K562 (cell line): Measurements from ENCODE around the gene PRRG4. TPM values are rescaled to one million over a fixed set of nuclear protein-coding genes. Genes with fewer than 3 reads are reported as not detected.

Experiments
- ATAC-seq: fragments of 200-7000 bp; cut with Tn5 transposase; 3 replicates; pipeline ENCODE4 v1.9.1; 2020; ENCODE audit warnings: moderate library complexity
- BruUV-seq: library from RNA; stranded (reverse); fragments of 400-500 nt; replicated peaks from 2 replicates; lab custom pipeline; 2021; lab: Mats Ljungman, UMichigan
- CTCF ChIA-PET: fragments of 300-600 bp; formaldehyde crosslinking; extraction: SDS; loops from one replicate; lab custom pipeline; 2021; ENCODE audit warnings: low intra/inter-chr PET ratio; lab: Yijun Ruan, JAX
- POLR2A ChIA-PET: fragments of 300-600, 350-650 bp; sonication (Branson Sonifier 250); formaldehyde crosslinking; extraction: SDS; loops from one replicate; lab custom pipeline; 2021; ENCODE audit warnings: antibody characterized with exemption, inconsistent platforms; lab: Yijun Ruan, JAX
- DNase-seq, 4 experiments: peaks; one replicate each; pipeline versions ENCODE4 v3.0.0 to v3.0.0-alpha.2; 2011 to 2018; ENCODE audit warnings: low spot score in 3 of 4, mixed read lengths in 3 of 4; ENCODE audit errors: extremely low read depth in 1 of 4
- FAIRE-seq: peaks from 2 replicates; lab custom pipeline; 2011; peaks lifted over from hg19 to GRCh38; lab: Jason Lieb, UNC
- H2AFZ ChIP-seq: 2 replicates; pipeline ENCODE4 v1.6.0; 2011; ENCODE audit warnings: low read depth, low read length, control low read depth, inconsistent platforms
- H3K27ac ChIP-seq: fragments of 200-600 bp; 3 replicates; pipeline ENCODE4 v1.8.0; 2011; ENCODE audit warnings: low read depth, mild to moderate bottlenecking, control low read depth, inconsistent platforms, low read length, moderate library complexity, mixed read lengths; ENCODE audit errors: extremely low read depth
- H3K27me3 ChIP-seq, 2 experiments: fragments of 300-600 bp in 1 of 2; 2 replicates in 1 of 2; 3 replicates in 1 of 2; pipeline versions ENCODE4 v1.6.0 to v1.8.0; 2011; ENCODE audit warnings: inconsistent platforms in 2 of 2, low read length in 2 of 2, mild to moderate bottlenecking in 1 of 2, mixed read lengths in 1 of 2, moderate library complexity in 1 of 2; ENCODE audit not compliant: control insufficient read depth in 2 of 2, insufficient read depth in 2 of 2
- H3K36me3 ChIP-seq: fragments of 300-600 bp; 3 replicates; pipeline ENCODE4 v1.8.0; 2011; ENCODE audit warnings: mild to moderate bottlenecking, low read length, inconsistent platforms; ENCODE audit not compliant: control insufficient read depth, insufficient read depth
- H3K4me1 ChIP-seq, 2 experiments: fragments of 200-600 bp in 1 of 2; replicated peaks in 1 of 2; 2 replicates in 1 of 2; 3 replicates in 1 of 2; pipeline versions ENCODE4 v1.5.1 to v1.8.0; 2011; ENCODE audit warnings: inconsistent platforms in 2 of 2, low read length in 2 of 2, mild to moderate bottlenecking in 1 of 2, mixed read lengths in 1 of 2, moderate library complexity in 1 of 2; ENCODE audit not compliant: control insufficient read depth in 2 of 2, insufficient read depth in 2 of 2
- H3K4me2 ChIP-seq: 2 replicates; pipeline ENCODE4 v1.6.1; 2011; ENCODE audit warnings: low read length, control low read depth, inconsistent platforms, mixed read lengths; ENCODE audit not compliant: insufficient read depth
- H3K4me3 ChIP-seq: fragments of 200-600 bp; sonication (generic), shearing (Covaris generic); 2 replicates; pipeline ENCODE4 v1.5.1; 2016; ENCODE audit warnings: control low read depth, inconsistent platforms
- H3K79me2 ChIP-seq: fragments of 200-600 bp; 3 replicates; pipeline ENCODE4 v1.8.0; 2011; ENCODE audit warnings: low read length, inconsistent platforms; ENCODE audit not compliant: control insufficient read depth, insufficient read depth
- H3K9ac ChIP-seq, 2 experiments: 2 replicates each; pipeline versions ENCODE4 v1.6.0 to v1.6.1; 2011; ENCODE audit warnings: low read depth in 2 of 2, low read length in 2 of 2, control low read depth in 1 of 2, inconsistent platforms in 1 of 2, mild to moderate bottlenecking in 1 of 2, mixed read lengths in 1 of 2; ENCODE audit not compliant: insufficient read depth in 1 of 2
- H3K9me1 ChIP-seq: one replicate; pipeline ENCODE4 v1.6.0; 2011; ENCODE audit warnings: inconsistent platforms, mild to moderate bottlenecking, low read length, moderate library complexity; ENCODE audit not compliant: control insufficient read depth, insufficient read depth
- H3K9me3 ChIP-seq: replicated peaks from 2 replicates; pipeline ENCODE4 v1.5.1; 2011; ENCODE audit warnings: low read depth, low read length, inconsistent platforms; ENCODE audit not compliant: control insufficient read depth, insufficient read depth
- H4K20me1 ChIP-seq: replicated peaks from 2 replicates; pipeline ENCODE4 v1.6.1; 2011; ENCODE audit warnings: low read length, inconsistent platforms, mixed read lengths; ENCODE audit not compliant: control insufficient read depth, insufficient read depth
- CBFA2T3 ChIP-seq: fragments of 450-650 bp; IDR thresholded peaks from 2 replicates; pipeline ENCODE4 v1.6.1; 2017
- FIP1L1 ChIP-seq: fragments of 200-400 bp; formaldehyde crosslinking; IDR thresholded peaks from 2 replicates; pipeline ENCODE4 v1.6.1; 2018; ENCODE audit warnings: mild to moderate bottlenecking, low read depth, low read length; ENCODE audit not compliant: poor library complexity, severe bottlenecking
- KDM1A ChIP-seq, 2 experiments: fragments of 450-650 bp; IDR thresholded peaks; 2 replicates each; pipeline ENCODE4 v1.6.1; 2016; ENCODE audit warnings: mild to moderate bottlenecking in 2 of 2
- RCOR1 ChIP-seq, 2 experiments: IDR thresholded peaks; 2 replicates each; pipeline ENCODE4 v1.6.1; 2012; ENCODE audit warnings: low read depth in 2 of 2, low read length in 2 of 2, borderline replicate concordance in 1 of 2, improper control_type of control experiment in 1 of 2
- SRSF7 ChIP-seq: fragments of 200-400 bp; formaldehyde crosslinking; optimal IDR thresholded peaks from 2 replicates; pipeline ENCODE3; 2017; ENCODE audit warnings: mild to moderate bottlenecking, low read depth, low read length
- TBL1XR1 ChIP-seq, 2 experiments: IDR thresholded peaks; 2 replicates each; pipeline ENCODE4 v1.6.1; 2012; ENCODE audit warnings: improper control_type of control experiment in 2 of 2, low read length in 2 of 2, mild to moderate bottlenecking in 1 of 2
- ZFX ChIP-seq: sonication (generic); formaldehyde crosslinking; IDR thresholded peaks from 2 replicates; pipeline ENCODE4 v1.8.0; 2022; ENCODE audit warnings: mild to moderate bottlenecking, missing genetic modification reagents, moderate library complexity
- ZHX1 ChIP-seq: fragments of 150-350 bp; conservative IDR thresholded peaks from 2 replicates; pipeline ENCODE4 v1.6.1; 2014; ENCODE audit warnings: low read length
- ZNF395 ChIP-seq: fragments of 200-800 bp; sonication (Bioruptor generic); IDR thresholded peaks from 2 replicates; pipeline ENCODE4 v1.6.1; 2017; ENCODE audit warnings: missing genetic modification characterization, missing compliant biosample characterization
- WGBS: fragments of 100-300 bp; shearing (Covaris generic); methylation state at CpG from one replicate; pipeline ENCODE4 v1.1.6; 2016; ENCODE audit warnings: low coverage, mixed read lengths; ENCODE audit not compliant: insufficient coverage; ENCODE audit errors: missing lambda C conversion rate; 5-methylcytosine and 5-hydroxymethylcytosine counted together
- in situ Hi-C: fragments of 300-500 bp; cut with MboI; formaldehyde crosslinking; loops from 4 replicates; pipeline ENCODE4 v1.15.0; 2018; ENCODE audit warnings: inconsistent platforms, mixed read lengths
- intact Hi-C: fragments of 100-400 bp; cut with micrococcal nuclease; formaldehyde crosslinking; loops from 2 replicates; pipeline ENCODE4 v1.14.2; 2022
- polyA plus RNA-seq, 8 experiments: library from polyadenylated mRNA; depleted of rRNA in 4 of 8; stranded (reverse) in 5 of 8; unstranded in 3 of 8; fragments of >200 nt; fragmentation: Nextera tagmentation in 2 of 8; fragmentation: Illumina TruSeq in 1 of 8; extraction: Ambion mirVana in 2 of 8; extraction: Trizol in 1 of 8; gene quantifications; 2 replicates each; pipeline versions ENCODE4 v1.2.1 to v1.2.3, GENCODE V29; 2011 to 2014; ENCODE audit warnings: inconsistent platforms in 1 of 8, missing spikeins in 1 of 8
- total RNA-seq, 7 experiments: library from RNA; depleted of rRNA in 6 of 7; stranded (reverse); fragments of >200 nt in 6 of 7; fragmentation: Illumina TruSeq in 2 of 7; extraction: Trizol in 2 of 7; gene quantifications; 2 replicates each; pipeline versions ENCODE4 v1.2.1 to v1.2.3, GENCODE V29; 2011 to 2021; ENCODE audit warnings: low replicate concordance in 1 of 7

The PRRG4 gene
- total and polyA plus RNA-seq, 9 of the 15 experiments (the other 6 are each of a cell fraction or from before 2014, with no cell fraction given) = not detected

GRCh38 chr11:32895471-32895870 is 65.7 kb downstream of the PRRG4 start (continued):
- TF ChIP-seq ZNF395 (CRISPR knock-in tag) (no peak), FIP1L1 (no peak), ZFX (no peak), TBL1XR1 (IDR thresholded peaks at IDR 0.05; ENCODE audit: low read length in 2 of 2) (no peak), SRSF7 (no peak)

- TF ChIP-seq RCOR1 (IDR thresholded peaks at IDR 0.05; ENCODE audit: borderline replicate concordance in 1 of 2, low read depth in 2 of 2, low read length in 2 of 2) = peak in 1 of 2 experiments; percentile 46; a peak in 1 of 4 replicates
- TF ChIP-seq CBFA2T3 = peak; percentile 29; the same call in 1 of the 2 replicates
- peak; percentile 57 to 62; a peak in 3 of 4 replicates for TF ChIP-seq KDM1A (IDR thresholded peaks at IDR 0.05)
- TF ChIP-seq ZHX1 = no peak
- Histone ChIP-seq H2AFZ (no peak overlapping the region), H3K4me2 (no peak overlapping the region), H3K4me1 (peaks cover 9 to 10% of the 10 kb centered on the region in 2 experiments; a peak in 4 of 5 replicates), H3K36me3 (peaks cover 43% of the 10 kb centered on the region), H3K79me2 (peaks cover 91% of the 10 kb centered on the region), H3K9ac (no peak overlapping the region), H3K9me3 (no peaks in the 10 kb centered on the region), H3K9me1 (no peaks in the 10 kb centered on the region), H3K27ac (no peak overlapping the region), H3K4me3 (no peak overlapping the region), H3K27me3 (no peaks in the 10 kb centered on the region), H4K20me1 (peaks cover 12% of the 10 kb centered on the region)
- intact Hi-C loops = no loop called here
- in situ Hi-C loops = no loop called here
- FAIRE-seq (no peak), ATAC-seq (no peak), DNase-seq (no peak)
- 72% methylated on average over 1 of the region's 1 CpG for WGBS
- CTCF ChIA-PET = no interaction called here
- BruUV-seq = no TSS peak
- POLR2A ChIA-PET = no interaction called here
Observed at GRCh38 chr11:32897103-32897502, 67.4 kb downstream of the PRRG4 start.
